ENCODE results near the gene LRRC36.

The LRRC36 gene

GRCh38 chr16:67399218-67399733 lies 72.7 kb downstream of the LRRC36 start:
- peaks cover 31% of the 10 kb centered on the region for H3K27me3 ChIP-seq (ENCODE audit: control insufficient read depth, insufficient read depth, low read length)

DNA sequence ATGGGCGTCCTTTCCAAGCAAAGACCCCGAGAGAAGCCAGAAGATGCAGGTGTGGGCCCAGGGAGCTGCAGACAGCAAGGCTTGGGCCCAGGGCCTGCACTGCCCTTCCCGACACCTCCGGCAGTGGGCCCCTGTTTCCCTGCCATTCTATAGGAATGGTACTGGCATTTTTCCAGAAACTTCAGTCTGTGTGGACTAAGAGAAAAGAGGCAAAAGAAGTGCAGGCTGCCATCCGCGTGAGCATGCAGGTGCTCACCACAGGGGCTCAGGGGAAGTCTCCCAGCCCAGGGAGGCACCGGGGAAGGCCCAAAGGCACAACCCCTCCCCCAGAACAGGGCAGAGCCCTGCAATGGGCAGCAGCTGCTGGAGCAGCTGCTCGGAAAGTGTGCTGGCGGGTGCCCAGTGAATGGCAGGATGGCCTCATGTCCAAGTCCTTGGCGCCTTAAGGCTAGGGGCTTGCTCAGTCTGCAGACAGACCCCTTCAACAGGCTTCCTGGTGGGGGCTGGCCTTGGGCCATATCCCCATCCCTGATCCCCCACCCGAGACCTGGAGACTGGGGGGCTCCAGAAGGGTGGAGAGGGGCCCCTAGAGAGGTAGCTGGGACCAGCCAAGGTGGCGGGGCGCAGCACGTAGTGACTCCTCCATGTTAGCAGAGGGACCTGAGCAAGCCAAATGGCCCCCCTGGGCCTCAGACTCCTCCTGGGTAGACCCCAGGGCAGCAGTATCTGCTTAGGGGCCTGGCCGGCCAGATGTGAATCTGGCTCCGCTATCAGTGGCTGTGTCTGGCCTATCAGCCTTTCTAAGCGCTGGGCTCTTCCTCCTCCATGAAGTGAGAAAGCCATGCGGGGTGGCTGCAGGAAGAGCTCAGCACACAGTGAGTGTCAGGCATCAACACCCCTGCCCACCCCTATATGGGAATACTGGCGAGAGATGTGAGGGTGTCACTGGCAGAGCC lies 73.4 kb downstream of the LRRC36 start:
- no peak overlapping the region for H3K9ac ChIP-seq (ENCODE audit: low read depth, low read length)
- no peaks in the 10 kb centered on the region for H3K9me3 ChIP-seq (ENCODE audit: control insufficient read depth, insufficient read depth, low read length)
- H3K4me1 ChIP-seq (ENCODE audit: control insufficient read depth, insufficient read depth, low read length), result peaks cover 15% of the 10 kb centered on the region
- no peaks in the 10 kb centered on the region for H3K36me3 ChIP-seq (ENCODE audit: control insufficient read depth, insufficient read depth, low read length)
- no peak overlapping the region for H3K4me3 ChIP-seq (ENCODE audit: low read depth, low read length)
- no peak overlapping the region for H3K27ac ChIP-seq (ENCODE audit: low read depth, low read length)
- peaks cover 23% of the 10 kb centered on the region for H3K27me3 ChIP-seq (ENCODE audit: control insufficient read depth, insufficient read depth, low read length)

More at GRCh38 chr16:67399218-67399733, 72.7 kb downstream of the LRRC36 start:
- no peak overlapping the region for H3K27ac ChIP-seq (ENCODE audit: low read depth, low read length)
- H3K4me1 ChIP-seq (ENCODE audit: control insufficient read depth, insufficient read depth, low read length), result peaks cover 16% of the 10 kb centered on the region
- no peak overlapping the region for H3K4me3 ChIP-seq (ENCODE audit: low read depth, low read length)
- H3K9me3 ChIP-seq (ENCODE audit: control insufficient read depth, insufficient read depth, low read length), result no peaks in the 10 kb centered on the region
- no peak overlapping the region for H3K9ac ChIP-seq (ENCODE audit: low read depth, low read length)
- no peaks in the 10 kb centered on the region for H3K36me3 ChIP-seq (ENCODE audit: control insufficient read depth, insufficient read depth, low read length)

DNA sequence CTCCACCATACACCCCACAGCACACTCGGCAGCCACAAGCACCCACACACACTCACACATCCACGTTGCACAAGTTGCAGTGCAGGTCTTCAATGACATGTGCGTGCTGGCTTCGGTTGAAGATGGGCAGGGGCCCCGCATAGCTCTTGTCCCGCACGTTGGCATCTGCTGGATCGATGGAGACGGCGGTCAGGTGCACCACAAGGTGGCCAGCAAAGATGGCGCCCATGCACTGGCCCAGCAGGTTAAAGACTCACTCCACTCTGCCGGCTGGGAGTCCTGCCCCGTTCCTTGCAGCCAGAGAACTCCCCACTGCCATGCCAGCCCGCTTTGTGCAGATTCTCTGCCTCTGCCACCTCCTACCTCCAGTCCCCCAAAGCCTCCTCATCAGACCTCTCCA lies 74.3 kb downstream of the LRRC36 start:
- H3K4me1 ChIP-seq (ENCODE audit: control insufficient read depth, insufficient read depth, low read length), result peaks cover 10% of the 10 kb centered on the region
- no peak overlapping the region for H3K9ac ChIP-seq (ENCODE audit: low read depth, low read length)
- no peaks in the 10 kb centered on the region for H3K36me3 ChIP-seq (ENCODE audit: control insufficient read depth, insufficient read depth, low read length)
- H3K4me3 ChIP-seq (ENCODE audit: low read depth, low read length), result no peak overlapping the region
- H3K27ac ChIP-seq (ENCODE audit: low read depth, low read length), result no peak overlapping the region
- peaks cover 15% of the 10 kb centered on the region for H3K27me3 ChIP-seq (ENCODE audit: control insufficient read depth, insufficient read depth, low read length)
- no peaks in the 10 kb centered on the region for H3K9me3 ChIP-seq (ENCODE audit: control insufficient read depth, insufficient read depth, low read length)

GRCh38 chr16:67403976-67404555 lies 77.5 kb downstream of the LRRC36 start:
- Histone ChIP-seq H3K27me3 (ENCODE audit: control insufficient read depth, insufficient read depth, low read length) (peaks cover 3% of the 10 kb centered on the region), H3K9me3 (ENCODE audit: control insufficient read depth, insufficient read depth, low read length) (no peaks in the 10 kb centered on the region), H3K9ac (ENCODE audit: low read depth, low read length) (no peak overlapping the region), H3K27ac (ENCODE audit: low read depth, low read length) (no peak overlapping the region), H3K4me1 (ENCODE audit: control insufficient read depth, insufficient read depth, low read length) (peaks cover 17% of the 10 kb centered on the region), H3K4me3 (ENCODE audit: low read depth, low read length) (no peak overlapping the region), H3K36me3 (ENCODE audit: control insufficient read depth, insufficient read depth, low read length) (no peaks in the 10 kb centered on the region)

- H3K4me1 ChIP-seq (ENCODE audit: control insufficient read depth, insufficient read depth, low read length), result peaks cover 14% of the 10 kb centered on the region
- H3K9me3 ChIP-seq (ENCODE audit: control insufficient read depth, insufficient read depth, low read length), result no peaks in the 10 kb centered on the region
- H3K36me3 ChIP-seq (ENCODE audit: control insufficient read depth, insufficient read depth, low read length), result no peaks in the 10 kb centered on the region
- H3K9ac ChIP-seq (ENCODE audit: low read depth, low read length), result no peak overlapping the region
- no peak overlapping the region for H3K27ac ChIP-seq (ENCODE audit: low read depth, low read length)
- no peaks in the 10 kb centered on the region; the same call in 1 of the 2 replicates for H3K27me3 ChIP-seq (ENCODE audit: control insufficient read depth, insufficient read depth, low read length)
- H3K4me3 ChIP-seq (ENCODE audit: low read depth, low read length), result no peak overlapping the region
Measured at GRCh38 chr16:67404740-67405226, 78.2 kb downstream of the LRRC36 start.

GRCh38 chr16:67405336-67405735 lies 78.7 kb downstream of the LRRC36 start:
- H3K27ac ChIP-seq (ENCODE audit: low read depth, low read length), result no peak overlapping the region
- H3K27me3 ChIP-seq (ENCODE audit: control insufficient read depth, insufficient read depth, low read length), result no peaks in the 10 kb centered on the region; the same call in 1 of the 2 replicates
- H3K36me3 ChIP-seq (ENCODE audit: control insufficient read depth, insufficient read depth, low read length), result no peaks in the 10 kb centered on the region
- H3K9me3 ChIP-seq (ENCODE audit: control insufficient read depth, insufficient read depth, low read length), result no peaks in the 10 kb centered on the region
- no peak overlapping the region for H3K4me3 ChIP-seq (ENCODE audit: low read depth, low read length)
- no peak overlapping the region for H3K9ac ChIP-seq (ENCODE audit: low read depth, low read length)
- peaks cover 17% of the 10 kb centered on the region; the same call in 1 of the 2 replicates for H3K4me1 ChIP-seq (ENCODE audit: control insufficient read depth, insufficient read depth, low read length)

DNA sequence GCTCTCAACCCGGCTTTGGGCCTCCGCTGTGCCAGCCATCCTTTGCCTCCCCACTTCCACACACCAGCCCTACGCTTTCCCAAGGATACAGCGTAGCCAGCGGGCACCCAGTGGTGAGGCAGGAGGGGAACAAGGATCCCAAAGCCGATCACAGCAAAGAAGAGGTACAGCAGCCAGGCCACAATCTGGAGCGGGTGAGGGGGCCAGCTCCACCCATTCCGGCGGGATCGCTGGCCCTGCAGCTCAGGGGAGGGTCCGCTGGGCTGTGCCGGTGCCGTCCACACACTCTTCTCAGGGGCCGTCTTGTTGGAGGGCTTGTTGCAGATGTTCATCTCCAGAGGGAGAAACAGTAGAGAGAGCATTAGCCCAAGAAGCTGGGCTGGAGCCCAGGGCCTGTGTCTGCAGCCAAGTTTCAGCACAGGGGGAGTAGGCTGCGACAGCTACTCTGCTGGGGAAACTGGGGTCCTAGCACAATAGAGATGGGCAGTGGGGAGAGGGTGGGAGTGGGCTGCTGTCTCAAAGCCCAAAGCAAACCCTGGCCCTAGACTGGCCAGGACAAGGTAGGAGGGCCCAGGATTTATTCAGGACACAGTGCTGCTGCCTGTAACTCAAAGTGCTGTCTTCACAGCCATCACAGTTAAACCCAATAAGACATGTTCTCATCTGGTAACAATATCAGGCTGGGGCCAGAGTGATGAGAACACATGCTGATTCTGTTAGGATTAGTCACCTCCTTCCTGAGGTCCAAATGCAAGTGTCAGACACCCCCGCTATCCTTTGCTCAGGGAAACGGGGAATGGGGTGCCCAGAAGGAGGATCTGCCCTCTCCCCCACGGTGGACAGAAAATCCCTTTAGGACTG lies 79.7 kb downstream of the LRRC36 start:
- Histone ChIP-seq H3K9ac (ENCODE audit: low read depth, low read length) (no peak overlapping the region), H3K36me3 (ENCODE audit: control insufficient read depth, insufficient read depth, low read length) (no peaks in the 10 kb centered on the region), H3K4me1 (ENCODE audit: control insufficient read depth, insufficient read depth, low read length) (peaks cover 17% of the 10 kb centered on the region; the same call in 1 of the 2 replicates), H3K4me3 (ENCODE audit: low read depth, low read length) (no peak overlapping the region), H3K27me3 (ENCODE audit: control insufficient read depth, insufficient read depth, low read length) (no peaks in the 10 kb centered on the region; the same call in 1 of the 2 replicates), H3K27ac (ENCODE audit: low read depth, low read length) (no peak overlapping the region), H3K9me3 (ENCODE audit: control insufficient read depth, insufficient read depth, low read length) (no peaks in the 10 kb centered on the region)

DNA sequence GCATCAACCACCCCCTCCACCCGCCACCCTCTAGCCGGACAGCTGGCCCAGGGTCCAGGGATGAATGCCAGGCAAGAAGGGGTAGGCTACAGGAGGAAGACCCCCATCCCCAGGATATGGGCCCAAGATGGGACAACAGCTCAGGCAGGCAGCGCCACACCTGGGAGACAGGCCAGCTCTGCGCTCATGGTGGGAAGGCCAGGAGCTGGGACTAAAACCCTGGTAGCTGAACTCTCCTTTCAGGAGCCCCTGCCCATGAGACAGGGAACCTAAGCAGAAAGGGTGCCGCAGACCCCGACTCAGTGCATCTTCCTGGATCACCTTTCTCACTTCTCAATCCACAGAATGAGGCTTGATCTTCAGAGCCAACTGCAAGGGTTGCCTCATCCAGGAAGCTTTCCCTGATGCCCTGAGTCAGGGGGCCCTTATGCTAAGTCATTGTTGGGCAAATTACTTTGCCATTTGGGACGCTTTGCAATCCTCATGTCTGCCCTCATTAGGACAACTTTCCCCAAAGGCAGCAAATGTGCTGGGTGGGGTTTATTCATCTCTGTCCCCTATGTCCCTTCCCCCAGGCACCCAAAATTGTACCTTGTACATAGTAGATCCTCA lies 80.7 kb downstream of the LRRC36 start:
- Histone ChIP-seq H3K4me3 (ENCODE audit: low read depth, low read length) (no peak overlapping the region), H3K9ac (ENCODE audit: low read depth, low read length) (no peak overlapping the region), H3K27ac (ENCODE audit: low read depth, low read length) (no peak overlapping the region), H3K27me3 (ENCODE audit: control insufficient read depth, insufficient read depth, low read length) (no peaks in the 10 kb centered on the region), H3K36me3 (ENCODE audit: control insufficient read depth, insufficient read depth, low read length) (no peaks in the 10 kb centered on the region), H3K4me1 (ENCODE audit: control insufficient read depth, insufficient read depth, low read length) (peaks cover 17% of the 10 kb centered on the region; the same call in 1 of the 2 replicates), H3K9me3 (ENCODE audit: control insufficient read depth, insufficient read depth, low read length) (no peaks in the 10 kb centered on the region)

GRCh38 chr16:67407788-67408452 lies 81.3 kb downstream of the LRRC36 start:
- Histone ChIP-seq H3K27ac (ENCODE audit: low read depth, low read length) (no peak overlapping the region), H3K4me3 (ENCODE audit: low read depth, low read length) (no peak overlapping the region), H3K9ac (ENCODE audit: low read depth, low read length) (no peak overlapping the region), H3K4me1 (ENCODE audit: control insufficient read depth, insufficient read depth, low read length) (peaks cover 17% of the 10 kb centered on the region; the same call in 1 of the 2 replicates), H3K9me3 (ENCODE audit: control insufficient read depth, insufficient read depth, low read length) (no peaks in the 10 kb centered on the region), H3K36me3 (ENCODE audit: control insufficient read depth, insufficient read depth, low read length) (no peaks in the 10 kb centered on the region), H3K27me3 (ENCODE audit: control insufficient read depth, insufficient read depth, low read length) (no peaks in the 10 kb centered on the region)

DNA sequence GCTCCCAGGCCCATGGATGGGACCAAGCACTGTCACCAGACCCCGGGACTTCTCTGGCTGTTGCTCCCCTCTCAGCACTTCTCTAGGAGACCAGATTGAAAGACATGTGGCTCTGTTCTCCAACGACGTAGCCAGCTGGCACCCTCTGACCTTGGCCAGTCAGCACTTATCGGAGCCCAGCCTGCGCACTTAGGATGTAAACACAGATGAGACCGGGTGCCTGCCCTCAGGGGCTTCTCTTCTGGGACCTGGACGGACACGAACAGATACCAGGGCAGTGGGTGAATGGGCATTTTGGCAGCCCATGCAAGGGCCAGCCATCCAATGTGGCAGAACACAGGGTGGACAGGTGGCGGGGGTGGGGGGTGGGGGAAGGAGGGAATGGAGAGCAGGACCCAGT lies 83.0 kb downstream of the LRRC36 start:
- H3K4me1 ChIP-seq (ENCODE audit: control insufficient read depth, insufficient read depth, low read length), result peaks cover 21% of the 10 kb centered on the region
- H3K9ac ChIP-seq (ENCODE audit: low read depth, low read length), result no peak overlapping the region
- H3K9me3 ChIP-seq (ENCODE audit: control insufficient read depth, insufficient read depth, low read length), result no peaks in the 10 kb centered on the region
- no peak overlapping the region for H3K27ac ChIP-seq (ENCODE audit: low read depth, low read length)
- no peaks in the 10 kb centered on the region for H3K27me3 ChIP-seq (ENCODE audit: control insufficient read depth, insufficient read depth, low read length)
- no peaks in the 10 kb centered on the region for H3K36me3 ChIP-seq (ENCODE audit: control insufficient read depth, insufficient read depth, low read length)
- H3K4me3 ChIP-seq (ENCODE audit: low read depth, low read length), result no peak overlapping the region

All from HUES48 (cell line).